HT-29 (cell line): ENCODE data around the gene EFCAB13. TPM values are rescaled to one million over a fixed set of nuclear protein-coding genes. Genes with fewer than 3 reads are reported as not detected.

Experiments
- DNase-seq: peaks from one replicate; pipeline ENCODE4 v3.0.0-alpha.2; 2015; ENCODE audit warnings: low spot score
- total RNA-seq: library from RNA; depleted of rRNA; stranded (reverse); fragments of >200 nt; shearing (Covaris generic); gene quantifications from 2 replicates; pipeline ENCODE4 v1.2.3, GENCODE V29; 2014

Gene EFCAB13
- total RNA-seq, 1 experiment from 2014 or later, result 0.10 TPM

DNA sequence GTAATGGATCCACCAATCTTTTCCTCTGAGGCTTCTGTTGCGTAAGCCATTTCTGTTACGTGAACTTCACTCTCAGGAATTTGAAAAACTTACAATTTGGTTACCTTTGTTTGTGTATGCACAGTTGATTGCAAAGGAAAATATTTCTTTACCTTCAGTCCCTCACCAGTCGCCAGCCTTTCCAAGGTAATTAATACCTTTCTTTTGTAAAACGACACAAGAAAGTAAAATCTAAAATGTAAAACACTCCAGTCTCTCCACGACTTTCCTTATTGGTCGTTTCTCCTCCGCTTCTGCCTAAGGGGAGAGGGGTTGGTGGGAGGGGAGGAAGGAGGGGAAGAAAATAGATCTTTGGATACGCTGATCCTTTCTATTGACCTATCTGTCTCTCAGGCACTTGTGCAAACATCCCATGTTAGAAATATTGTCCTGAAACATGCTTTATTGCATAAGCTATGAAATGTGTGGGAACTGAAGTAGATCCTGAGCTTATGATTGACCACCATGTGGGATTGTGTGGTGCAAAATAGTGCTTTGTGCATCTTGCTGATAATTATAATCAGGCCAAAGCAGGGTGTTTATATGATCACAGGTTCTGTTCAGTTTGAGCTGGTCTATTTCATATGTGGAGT lies 32.4 kb upstream of the EFCAB13 start:
- DNase-seq, result no peak

DNA sequence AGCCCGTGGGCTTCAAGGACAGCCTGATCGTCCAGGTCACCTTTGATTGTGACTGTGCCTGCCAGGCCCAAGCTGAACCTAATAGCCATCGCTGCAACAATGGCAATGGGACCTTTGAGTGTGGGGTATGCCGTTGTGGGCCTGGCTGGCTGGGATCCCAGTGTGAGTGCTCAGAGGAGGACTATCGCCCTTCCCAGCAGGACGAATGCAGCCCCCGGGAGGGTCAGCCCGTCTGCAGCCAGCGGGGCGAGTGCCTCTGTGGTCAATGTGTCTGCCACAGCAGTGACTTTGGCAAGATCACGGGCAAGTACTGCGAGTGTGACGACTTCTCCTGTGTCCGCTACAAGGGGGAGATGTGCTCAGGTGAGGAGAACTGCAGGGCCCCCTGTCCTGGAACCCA lies 31.5 kb upstream of the EFCAB13 start:
- no peak for DNase-seq

DNA sequence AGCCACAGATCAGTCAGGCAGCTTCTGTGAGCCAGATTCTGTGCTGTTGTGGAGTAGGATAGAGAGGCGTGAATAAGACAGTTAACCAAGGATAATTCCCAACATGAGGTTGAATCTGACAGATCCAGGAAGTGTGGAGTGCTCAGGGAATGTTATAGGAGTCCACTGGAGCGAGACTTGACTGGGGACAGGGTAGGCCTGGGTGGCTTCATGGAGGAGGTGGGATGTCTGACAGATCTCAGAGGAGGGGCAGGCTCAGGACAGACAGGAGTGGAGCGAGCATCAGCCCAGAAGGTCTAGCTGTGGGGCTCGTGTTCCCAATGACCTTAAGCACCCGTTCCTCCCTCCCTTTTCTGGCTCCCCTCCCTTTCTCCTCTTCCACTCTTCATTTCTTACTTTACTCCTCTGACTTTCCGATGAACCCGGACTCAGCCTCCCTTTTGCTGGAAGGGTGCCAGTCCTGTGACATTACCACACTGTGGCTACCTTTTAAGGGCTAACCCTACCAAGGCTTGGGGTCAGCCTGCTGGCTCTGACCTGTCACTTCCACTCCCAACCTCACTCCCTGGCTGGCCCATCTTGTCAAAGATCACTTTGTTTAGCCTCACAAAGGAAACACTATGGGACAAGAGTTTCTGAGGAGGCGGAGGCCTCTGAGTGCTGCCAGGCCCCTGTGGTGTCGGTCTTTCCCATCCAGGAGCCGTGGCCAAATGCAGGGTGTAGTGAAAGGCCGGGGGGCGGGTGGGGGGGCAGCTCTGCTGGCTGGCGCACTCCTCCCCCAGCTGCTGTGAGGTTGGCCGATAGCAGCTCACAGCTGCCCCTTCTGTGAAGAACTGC lies 28.5 kb upstream of the EFCAB13 start:
- no peak for DNase-seq

DNA sequence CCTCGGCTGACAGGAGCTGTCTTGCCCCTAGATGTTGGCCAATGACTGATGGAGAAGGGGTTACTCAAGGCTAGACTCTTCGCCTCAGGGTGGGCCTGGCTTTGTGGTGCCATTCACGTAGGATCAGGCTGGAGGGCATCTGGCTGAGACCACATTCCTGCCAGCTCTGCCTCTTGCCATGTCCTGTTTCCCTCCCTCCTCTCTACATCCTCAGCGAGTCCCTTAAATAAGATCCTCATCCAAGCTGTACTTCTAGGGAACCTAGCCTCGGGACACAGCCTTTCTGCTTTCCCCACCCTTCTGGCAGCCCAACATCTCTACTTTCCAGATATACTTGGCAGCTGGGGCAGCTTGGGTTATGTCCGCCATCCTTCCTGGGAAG lies 27.9 kb upstream of the EFCAB13 start:
- no peak for DNase-seq

DNA sequence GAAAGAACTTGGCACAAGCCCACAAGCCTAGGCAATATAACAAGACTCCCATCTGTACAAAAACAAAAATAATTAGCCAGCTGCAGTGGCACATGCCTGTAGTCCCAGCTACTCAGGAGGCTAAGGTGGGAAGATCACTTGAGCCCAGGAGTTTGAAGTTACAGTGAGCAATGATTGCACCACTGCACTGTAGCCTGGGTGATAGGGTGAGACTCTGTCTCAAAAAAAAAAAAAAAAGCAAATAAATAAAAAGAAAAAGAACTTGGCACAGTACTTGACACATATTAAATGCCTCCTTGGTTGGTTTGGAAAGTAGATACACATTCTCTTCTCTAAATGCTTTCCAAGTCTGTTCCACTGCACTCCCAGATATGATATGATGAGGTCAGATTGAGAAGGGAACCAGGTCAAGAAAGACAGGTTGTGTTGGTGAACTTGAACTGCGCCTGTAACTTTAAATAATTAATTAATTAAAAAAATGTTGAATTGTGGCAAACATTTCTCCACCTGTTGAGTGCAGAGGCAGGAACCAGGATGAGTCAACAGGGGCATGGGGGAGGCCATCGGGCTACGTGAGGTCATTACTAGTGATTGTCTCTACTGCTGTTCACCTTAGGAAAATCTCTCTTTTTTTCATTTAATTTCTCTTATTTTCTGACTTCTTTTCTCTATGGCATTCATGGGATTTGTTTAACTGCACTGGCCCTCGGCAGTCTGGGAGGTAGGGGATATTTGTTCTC lies 25.9 kb upstream of the EFCAB13 start:
- no peak for DNase-seq

DNA sequence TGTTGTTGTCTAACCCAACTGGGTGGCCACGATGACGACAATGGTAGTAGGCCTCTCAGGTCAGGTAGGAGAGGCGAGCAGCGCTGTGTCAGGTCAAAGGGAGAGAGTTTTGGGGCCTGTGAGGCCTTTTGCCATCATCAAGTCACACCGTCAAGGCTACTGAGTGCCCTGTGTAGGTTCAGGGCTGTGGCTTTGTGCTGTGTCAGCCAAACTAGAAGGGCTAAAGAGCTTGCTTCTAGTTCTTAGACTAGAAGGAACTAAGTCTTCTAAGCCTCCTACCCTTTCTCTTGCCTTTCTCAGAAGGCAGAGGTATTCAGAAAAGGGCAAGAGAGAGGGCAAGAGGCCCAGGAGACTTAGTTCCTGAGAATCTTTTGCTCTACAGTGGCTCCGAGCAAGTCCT lies 25.0 kb upstream of the EFCAB13 start:
- DNase-seq, result no peak

DNA sequence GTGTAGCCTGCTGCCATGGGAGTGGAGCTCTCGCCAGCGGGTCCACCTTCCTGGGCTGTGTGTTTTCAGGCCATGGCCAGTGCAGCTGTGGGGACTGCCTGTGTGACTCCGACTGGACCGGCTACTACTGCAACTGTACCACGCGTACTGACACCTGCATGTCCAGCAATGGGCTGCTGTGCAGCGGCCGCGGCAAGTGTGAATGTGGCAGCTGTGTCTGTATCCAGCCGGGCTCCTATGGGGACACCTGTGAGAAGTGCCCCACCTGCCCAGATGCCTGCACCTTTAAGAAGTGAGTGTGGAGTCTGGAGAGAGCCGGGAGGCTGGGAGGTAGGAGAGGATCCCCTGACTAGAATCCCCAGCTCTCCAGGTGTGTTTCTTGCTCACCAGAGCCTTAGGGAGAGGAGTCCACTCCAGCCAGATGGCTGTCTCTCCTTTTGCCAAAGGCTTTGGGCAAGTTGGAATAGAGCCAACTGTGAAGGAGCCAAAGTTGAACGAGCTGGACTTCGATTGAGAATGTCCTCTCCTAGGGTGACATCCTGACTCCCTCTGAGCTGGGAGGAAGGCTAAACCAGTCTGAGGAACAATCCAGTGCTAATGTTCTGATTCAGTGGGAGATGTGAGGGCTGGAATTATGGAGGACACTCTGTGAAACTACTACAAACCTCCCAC lies 24.4 kb upstream of the EFCAB13 start:
- DNase-seq, result no peak

DNA sequence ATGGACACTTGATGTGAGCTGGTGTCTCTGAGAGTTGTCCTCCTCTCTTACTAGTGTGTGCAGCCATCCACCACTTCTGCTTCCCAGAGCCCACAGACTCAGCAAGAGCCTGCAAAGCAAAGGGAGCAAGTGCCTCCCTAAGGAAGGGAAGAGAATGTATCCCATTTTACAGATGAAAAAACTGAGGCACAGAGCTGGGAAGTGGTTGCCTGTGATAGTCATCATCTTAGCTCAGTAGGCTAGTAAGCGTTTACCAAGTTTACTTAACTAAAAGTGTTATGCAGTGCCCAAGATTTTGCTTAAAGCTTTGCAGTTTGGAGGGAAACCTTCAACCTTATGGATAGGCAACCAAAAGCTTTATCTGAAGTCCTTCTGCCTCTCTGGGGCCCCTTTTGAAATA lies 23.0 kb upstream of the EFCAB13 start:
- DNase-seq, result no peak

DNA sequence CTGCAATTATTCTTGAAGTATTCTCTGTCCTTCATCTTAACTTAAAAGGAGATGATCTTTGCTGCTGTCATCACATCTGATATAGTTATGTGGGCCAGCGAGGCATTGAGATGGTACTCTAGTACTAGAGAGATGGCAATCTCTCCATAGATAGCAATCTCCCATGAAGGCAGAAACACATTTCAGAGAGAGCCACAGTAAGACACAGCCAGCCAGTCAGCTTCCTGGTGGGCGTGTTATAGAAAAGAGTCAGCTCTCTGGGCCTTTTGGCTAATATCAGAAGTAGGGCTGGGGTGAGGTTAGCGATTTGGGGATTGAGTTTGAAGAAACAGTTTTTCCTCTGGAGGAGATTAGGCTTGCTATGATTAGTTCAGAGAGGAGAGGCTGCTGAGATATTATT lies 22.6 kb upstream of the EFCAB13 start:
- no peak for DNase-seq

DNA sequence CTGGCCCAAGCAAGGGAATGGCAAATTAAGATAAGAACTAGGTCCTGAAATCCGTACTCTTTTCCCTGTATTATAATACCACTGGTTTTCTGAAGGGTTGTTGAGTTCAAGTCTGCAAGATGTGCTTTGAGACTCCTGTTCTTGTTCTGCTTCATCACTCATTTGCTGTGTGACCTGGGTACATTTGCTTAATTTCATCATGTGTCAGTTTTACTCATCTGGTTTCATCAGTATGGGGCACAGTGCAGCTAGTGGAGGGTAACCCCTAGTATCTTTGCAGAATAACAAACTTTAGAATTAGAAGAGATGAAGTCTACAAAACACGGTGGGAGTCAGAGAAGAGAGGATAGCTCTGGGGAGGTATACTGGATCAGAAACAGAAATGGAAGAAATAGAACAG lies 21.9 kb upstream of the EFCAB13 start:
- no peak for DNase-seq

DNA sequence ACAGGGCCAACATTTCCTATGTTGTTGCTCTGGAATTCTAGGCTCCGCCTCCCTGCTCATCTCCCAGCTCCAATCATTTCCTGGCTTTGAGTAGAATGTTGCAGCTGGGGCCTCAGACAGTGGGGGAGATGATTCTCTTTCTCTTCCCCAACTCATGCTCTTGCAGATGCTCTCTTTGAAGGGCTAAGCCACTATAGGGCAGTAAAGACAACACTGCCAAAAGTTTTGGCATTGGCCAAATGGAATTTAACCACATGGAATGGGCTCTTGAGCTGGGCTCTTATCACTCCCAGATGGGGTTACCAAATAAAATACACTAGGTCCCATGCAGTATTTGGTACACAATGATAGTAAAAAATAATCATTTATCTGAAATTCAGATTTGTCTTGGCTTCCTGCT lies 19.6 kb upstream of the EFCAB13 start:
- no peak for DNase-seq

DNA sequence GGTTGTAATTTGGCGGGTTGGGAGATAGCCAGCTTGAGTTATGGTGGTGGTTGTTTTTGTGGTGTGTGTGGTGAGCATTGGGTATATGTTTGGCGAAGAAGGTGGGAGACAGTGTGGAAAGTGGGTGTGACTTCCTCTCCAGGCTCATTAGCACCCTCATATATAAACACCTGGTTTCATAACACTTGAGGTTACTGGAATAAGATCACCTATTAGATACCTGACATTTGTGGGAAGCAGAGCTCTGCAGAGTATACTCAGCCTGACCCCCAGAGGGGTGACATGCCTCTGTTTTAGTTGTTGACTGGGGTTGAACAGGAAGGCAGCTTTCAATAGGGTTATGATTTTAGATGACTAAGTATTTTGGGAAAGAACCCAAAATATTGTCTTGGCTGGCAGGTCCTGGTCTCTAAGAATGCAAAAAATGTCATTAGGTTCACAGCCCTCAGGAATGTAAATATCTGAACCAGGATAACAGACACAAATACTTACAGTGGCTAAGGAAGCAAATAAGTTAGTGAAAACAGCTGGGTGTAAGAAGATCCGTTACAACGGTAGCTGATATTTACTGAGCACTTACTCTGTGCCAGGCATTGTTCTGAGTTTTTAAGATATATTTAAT lies 18.3 kb upstream of the EFCAB13 start:
- DNase-seq, result no peak

DNA sequence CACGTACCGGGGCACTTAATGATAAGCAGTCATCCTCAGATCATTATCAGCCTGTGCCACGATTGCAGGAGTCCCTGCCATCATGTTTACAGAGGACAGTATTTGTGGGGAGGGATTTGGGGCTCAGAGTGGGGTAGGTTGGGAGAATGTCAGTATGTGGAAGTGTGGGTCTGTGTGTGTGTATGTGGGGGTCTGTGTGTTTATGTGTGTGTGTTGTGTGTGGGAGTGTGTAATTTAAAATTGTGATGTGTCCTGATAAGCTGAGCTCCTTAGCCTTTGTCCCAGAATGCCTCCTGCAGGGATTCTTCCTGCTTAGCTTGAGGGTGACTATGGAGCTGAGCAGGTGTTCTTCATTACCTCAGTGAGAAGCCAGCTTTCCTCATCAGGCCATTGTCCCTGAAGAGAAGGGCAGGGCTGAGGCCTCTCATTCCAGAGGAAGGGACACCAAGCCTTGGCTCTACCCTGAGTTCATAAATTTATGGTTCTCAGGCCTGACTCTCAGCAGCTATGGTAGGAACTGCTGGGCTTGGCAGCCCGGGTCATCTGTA lies 13.5 kb upstream of the EFCAB13 start:
- no peak for DNase-seq

DNA sequence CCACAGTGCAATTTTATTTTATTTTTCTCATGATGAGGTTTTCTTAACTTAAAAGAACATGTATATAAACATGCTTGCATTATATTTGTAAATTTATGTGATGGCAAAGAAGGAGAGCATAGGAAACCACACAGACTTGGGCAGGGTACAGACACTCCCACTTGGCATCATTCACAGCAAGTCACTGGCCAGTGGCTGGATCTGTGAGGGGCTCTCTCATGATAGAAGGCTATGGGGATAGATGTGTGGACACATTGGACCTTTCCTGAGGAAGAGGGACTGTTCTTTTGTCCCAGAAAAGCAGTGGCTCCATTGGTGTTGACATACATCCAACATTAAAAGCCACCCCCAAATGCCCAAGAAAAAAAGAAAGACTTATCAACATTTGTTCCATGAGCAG lies 12.3 kb upstream of the EFCAB13 start:
- no peak for DNase-seq

DNA sequence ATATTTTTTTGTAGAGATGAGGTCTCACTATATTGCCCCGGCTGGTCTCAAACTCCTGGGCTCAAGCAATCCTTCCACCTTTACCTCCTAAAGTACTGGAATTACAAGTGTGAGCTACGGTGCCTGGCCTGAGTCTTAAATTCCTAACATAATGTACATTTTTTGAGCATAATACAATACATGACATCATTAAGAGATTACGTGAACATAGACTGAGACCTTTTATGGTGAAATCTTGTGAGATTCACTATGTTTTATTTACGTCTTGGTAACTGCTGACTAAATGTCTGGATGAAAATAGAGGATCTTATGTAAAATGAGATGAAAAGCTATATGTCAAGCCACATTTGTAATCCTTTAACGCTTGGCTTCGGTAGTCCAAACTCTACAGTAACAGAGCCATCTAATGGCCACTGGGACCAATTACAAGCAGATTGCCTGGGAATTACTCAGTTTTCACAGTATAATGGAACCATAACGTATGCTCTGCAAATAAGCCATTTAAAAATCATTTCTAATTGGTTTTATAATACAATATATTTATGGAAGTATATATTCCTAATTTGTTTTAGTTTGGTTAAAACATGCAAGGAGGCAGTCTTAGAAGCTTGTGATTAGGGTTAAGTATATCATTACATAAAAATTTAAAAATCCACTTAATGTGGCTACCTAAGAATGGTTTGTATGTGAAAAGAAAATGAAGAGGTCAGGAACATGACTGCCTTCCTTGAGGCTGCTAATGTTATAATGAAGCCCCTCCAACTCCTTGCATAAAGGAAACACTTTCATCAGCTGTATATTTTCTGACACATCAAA lies 8.1 kb upstream of the EFCAB13 start:
- DNase-seq, result peak; percentile 68

DNA sequence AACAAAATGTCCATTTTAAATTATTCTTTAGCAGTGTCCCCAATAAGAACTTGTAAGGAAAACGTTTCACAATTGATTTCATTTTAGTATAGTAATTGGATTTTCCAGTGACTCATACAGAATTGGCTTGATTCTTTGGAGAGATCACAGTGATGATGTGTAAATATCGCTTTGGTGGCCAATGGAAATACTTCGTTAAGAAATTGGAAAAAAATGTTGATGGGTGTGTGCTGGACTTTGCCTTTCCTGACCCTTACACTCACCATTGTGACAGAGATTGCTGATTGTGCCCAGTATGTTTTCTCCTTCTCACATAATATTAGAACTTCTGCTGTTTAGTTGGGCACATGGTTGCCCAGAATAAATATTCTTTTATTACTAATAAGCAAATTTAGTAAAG lies 7.4 kb upstream of the EFCAB13 start:
- DNase-seq, result no peak

DNA sequence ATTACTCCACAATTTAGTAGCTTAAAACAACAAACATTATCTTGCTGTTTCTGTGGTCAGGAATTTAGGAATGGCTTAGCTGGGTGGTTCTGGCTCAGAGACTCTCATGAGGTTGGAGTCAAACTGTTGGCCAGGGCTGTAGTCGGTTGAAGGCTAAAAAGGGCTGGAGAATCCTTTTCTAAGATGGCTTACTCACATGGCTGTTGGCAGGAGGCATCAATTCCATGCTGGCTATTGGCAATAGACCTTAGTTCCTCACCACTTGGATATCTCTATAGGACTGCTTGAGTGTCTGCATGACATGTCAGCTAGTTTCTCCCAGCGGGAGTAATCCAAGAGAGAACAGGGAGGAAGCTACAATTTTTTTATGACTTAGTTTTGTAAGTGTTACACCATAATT lies 6.6 kb upstream of the EFCAB13 start:
- DNase-seq, result no peak

DNA sequence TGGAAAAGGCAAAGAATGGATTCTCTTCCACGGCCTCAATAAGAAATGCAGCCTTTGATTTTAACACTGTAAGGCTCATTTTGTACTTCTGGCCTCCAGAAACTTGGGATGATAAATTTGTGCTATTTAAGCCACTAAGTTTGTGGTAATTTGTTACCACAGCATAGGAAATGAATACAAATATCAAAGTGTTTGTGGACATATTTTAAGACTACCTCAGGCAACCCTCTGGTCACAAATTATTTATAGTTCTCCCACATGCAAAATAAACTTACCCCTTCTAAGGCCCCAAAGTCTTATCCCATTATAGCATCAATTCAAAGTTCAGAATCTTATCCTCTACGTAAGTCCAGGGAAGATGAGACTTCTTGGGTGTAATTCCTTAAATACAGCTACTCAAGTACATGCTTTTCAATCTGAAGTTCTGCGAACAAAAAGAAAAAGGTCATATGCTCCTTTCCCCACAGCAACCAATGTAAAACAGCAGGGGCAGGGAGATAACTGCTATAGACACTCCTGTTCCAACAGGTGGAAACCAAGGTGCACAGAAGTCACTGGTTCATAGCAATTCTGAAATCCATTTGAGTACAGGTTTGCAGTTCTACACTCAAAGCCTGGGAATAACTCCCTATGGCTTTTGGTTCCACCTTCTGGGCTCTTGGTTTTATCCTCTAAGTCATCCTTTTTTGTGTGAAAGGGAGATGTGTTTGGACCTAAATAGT lies 5.4 kb upstream of the EFCAB13 start:
- no peak for DNase-seq

DNA sequence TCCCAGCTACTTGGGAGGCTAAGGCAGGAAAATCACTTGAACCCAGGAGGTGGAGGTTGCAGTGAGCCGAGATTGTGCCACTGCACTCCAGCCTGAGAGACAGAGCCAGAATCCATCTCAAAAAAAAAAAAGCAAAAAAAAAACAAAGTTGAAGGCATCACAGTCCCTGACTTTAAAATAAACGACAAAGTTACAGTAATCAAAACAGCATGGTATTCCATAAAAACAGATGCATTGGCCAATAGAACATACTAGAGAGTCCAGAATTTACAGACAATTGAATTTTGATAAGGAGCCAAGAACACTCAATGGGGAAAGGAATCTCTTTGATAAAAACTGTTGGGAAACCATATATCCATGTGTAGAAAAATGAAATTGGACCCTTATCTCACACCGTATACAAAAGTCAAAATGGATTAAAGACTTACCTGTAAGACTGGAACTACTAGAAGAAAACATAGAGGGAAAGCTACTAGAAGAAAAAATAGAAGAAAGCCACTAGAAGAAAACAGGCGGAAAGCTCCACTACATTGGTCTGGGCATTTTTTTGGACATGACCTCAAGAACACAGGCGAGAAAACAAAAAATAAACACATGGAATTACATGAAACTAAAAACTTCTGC lies 2.8 kb upstream of the EFCAB13 start:
- no peak for DNase-seq
